VCaP (cell line): Measurements from ENCODE around the gene ARMC9.

Source experiments
- H3K27ac ChIP-seq: fragments of 450-650 bp; 2 replicates; pipeline ENCODE4 v1.5.1; 2017
- CTCF ChIP-seq: fragments of 450-650 bp; conservative IDR thresholded peaks from 2 replicates; pipeline ENCODE4 v1.5.1; 2017; ENCODE audit warnings: mild to moderate bottlenecking, moderate library complexity

Gene ARMC9

GRCh38 chr2:231308631-231309428, 110.4 kb downstream of the ARMC9 start:
- TF ChIP-seq CTCF: no peak
- H3K27ac ChIP-seq: no peak overlapping the region

- no peak overlapping the region for H3K27ac ChIP-seq
- no peak for TF ChIP-seq CTCF
Observed at GRCh38 chr2:231312066-231312465, 113.6 kb downstream of the ARMC9 start.

GRCh38 chr2:231315896-231316295, 117.5 kb downstream of the ARMC9 start:
- no peak for TF ChIP-seq CTCF
- no peak overlapping the region for H3K27ac ChIP-seq

GRCh38 chr2:231317579-231317978, 119.1 kb downstream of the ARMC9 start:
- no peak for TF ChIP-seq CTCF
- H3K27ac ChIP-seq: no peak overlapping the region

- no peak for TF ChIP-seq CTCF
Observed at GRCh38 chr2:231318436-231318835, 120.0 kb downstream of the ARMC9 start.

GRCh38 chr2:231318954-231319353, 120.5 kb downstream of the ARMC9 start:
- no peak for TF ChIP-seq CTCF
- H3K27ac ChIP-seq: no peak overlapping the region

More at GRCh38 chr2:231318436-231318835, 120.0 kb downstream of the ARMC9 start:
- no peak overlapping the region for H3K27ac ChIP-seq

- no peak for TF ChIP-seq CTCF
- H3K27ac ChIP-seq: no peak overlapping the region
Observed at GRCh38 chr2:231319867-231320266, 121.4 kb downstream of the ARMC9 start.
